HepG2 (cell line): ENCODE results near the gene RPS2. TPM values are rescaled to one million over a fixed set of nuclear protein-coding genes. Genes with fewer than 3 reads are reported as not detected.
A peak's percentile ranks its signal among the peaks of the same experiment; 100 is the strongest.

Experiments used
- ARNT ChIP-seq: fragments of 450-650 bp; IDR thresholded peaks from 2 replicates; pipeline ENCODE4 v1.6.1; 2017
- IRX3 ChIP-seq: sonication (generic); formaldehyde crosslinking; IDR thresholded peaks from 2 replicates; pipeline ENCODE4 v1.8.1; 2023; ENCODE audit warnings: mild to moderate bottlenecking, low read depth, missing genetic modification reagents, borderline replicate concordance
- KIAA2018 ChIP-seq: sonication (generic); formaldehyde crosslinking; IDR thresholded peaks from 2 replicates; pipeline ENCODE4 v1.5.0; 2020; ENCODE audit warnings: mild to moderate bottlenecking, missing genetic modification reagents, borderline replicate concordance
- ZFY ChIP-seq: sonication (generic); formaldehyde crosslinking; IDR thresholded peaks from 2 replicates; pipeline ENCODE4 v1.4.0; 2020; ENCODE audit warnings: missing genetic modification reagents
- ZNF407 ChIP-seq: sonication (generic); formaldehyde crosslinking; IDR thresholded peaks from one replicate; pipeline ENCODE4 v1.5.1; 2020; ENCODE audit warnings: mild to moderate bottlenecking, missing genetic modification reagents; ENCODE audit errors: not compliant biosample characterization
- polyA plus RNA-seq, 8 experiments: library from polyadenylated mRNA; depleted of rRNA in 3 of 8; stranded (reverse) in 7 of 8; unstranded in 1 of 8; fragments of >200 nt; fragmentation: Illumina TruSeq in 4 of 8; extraction: Trizol in 4 of 8; gene quantifications; 2 replicates each; pipeline versions ENCODE4 v1.2.1 to v1.2.3, GENCODE V29; 2011 to 2016; ENCODE audit warnings: low read depth in 4 of 8, missing spikeins in 1 of 8, mixed read lengths in 1 of 8; ENCODE audit not compliant: insufficient read depth in 1 of 8
- total RNA-seq, 5 experiments: library from RNA; depleted of rRNA; stranded (reverse); fragments of >200 nt; fragmentation: Illumina TruSeq; extraction: Trizol; gene quantifications; 2 replicates each; pipeline ENCODE4 v1.2.3, GENCODE V29; 2016; ENCODE audit warnings: low read depth in 1 of 5
- TF ChIP-seq, protein P1 (sequence below), 2 experiments: IDR thresholded peaks; 2 replicates each; pipeline ENCODE4 v1.6.1; 2011 to 2012; ENCODE audit warnings: low read length in 2 of 2, borderline replicate concordance in 1 of 2, low read depth in 1 of 2, mild to moderate bottlenecking in 1 of 2, moderate library complexity in 1 of 2

The RPS2 gene
- total and polyA plus RNA-seq, 2 of the 13 experiments (the other 11 are each of a cell fraction or from before 2014, with no cell fraction given): 1,908 to 4,514 TPM

GRCh38 chr16:1940273-1941161 is 24.1 kb downstream of the RPS2 start (continued):
- TF ChIP-seq ZNF407 (CRISPR knock-in tag): peak; percentile 64
- TF ChIP-seq KIAA2018: no peak
- TF ChIP-seq IRX3 (CRISPR knock-in tag): 0 out of 2 replicates have a peak, but pooled peaks have one; percentile 23
- TF ChIP-seq, protein P1, sequence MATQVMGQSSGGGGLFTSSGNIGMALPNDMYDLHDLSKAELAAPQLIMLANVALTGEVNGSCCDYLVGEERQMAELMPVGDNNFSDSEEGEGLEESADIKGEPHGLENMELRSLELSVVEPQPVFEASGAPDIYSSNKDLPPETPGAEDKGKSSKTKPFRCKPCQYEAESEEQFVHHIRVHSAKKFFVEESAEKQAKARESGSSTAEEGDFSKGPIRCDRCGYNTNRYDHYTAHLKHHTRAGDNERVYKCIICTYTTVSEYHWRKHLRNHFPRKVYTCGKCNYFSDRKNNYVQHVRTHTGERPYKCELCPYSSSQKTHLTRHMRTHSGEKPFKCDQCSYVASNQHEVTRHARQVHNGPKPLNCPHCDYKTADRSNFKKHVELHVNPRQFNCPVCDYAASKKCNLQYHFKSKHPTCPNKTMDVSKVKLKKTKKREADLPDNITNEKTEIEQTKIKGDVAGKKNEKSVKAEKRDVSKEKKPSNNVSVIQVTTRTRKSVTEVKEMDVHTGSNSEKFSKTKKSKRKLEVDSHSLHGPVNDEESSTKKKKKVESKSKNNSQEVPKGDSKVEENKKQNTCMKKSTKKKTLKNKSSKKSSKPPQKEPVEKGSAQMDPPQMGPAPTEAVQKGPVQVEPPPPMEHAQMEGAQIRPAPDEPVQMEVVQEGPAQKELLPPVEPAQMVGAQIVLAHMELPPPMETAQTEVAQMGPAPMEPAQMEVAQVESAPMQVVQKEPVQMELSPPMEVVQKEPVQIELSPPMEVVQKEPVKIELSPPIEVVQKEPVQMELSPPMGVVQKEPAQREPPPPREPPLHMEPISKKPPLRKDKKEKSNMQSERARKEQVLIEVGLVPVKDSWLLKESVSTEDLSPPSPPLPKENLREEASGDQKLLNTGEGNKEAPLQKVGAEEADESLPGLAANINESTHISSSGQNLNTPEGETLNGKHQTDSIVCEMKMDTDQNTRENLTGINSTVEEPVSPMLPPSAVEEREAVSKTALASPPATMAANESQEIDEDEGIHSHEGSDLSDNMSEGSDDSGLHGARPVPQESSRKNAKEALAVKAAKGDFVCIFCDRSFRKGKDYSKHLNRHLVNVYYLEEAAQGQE (IDR thresholded peaks at IDR 0.05; ENCODE audit: borderline replicate concordance in 1 of 2, low read depth in 1 of 2, low read length in 2 of 2): peak in 1 of 2 experiments; percentile 72; a peak in 2 of 4 replicates
- TF ChIP-seq ARNT: no peak
- peak; percentile 78 for TF ChIP-seq ZFY (CRISPR knock-in tag)
